22Rv1 (cell line): Measurements from ENCODE around the gene KLHL42.

Source experiments
- ZFX ChIP-seq: fragments of 450-650 bp; IDR thresholded peaks from 2 replicates; pipeline ENCODE4 v1.6.1; 2017; ENCODE audit warnings: antibody characterized with exemption, borderline replicate concordance
- TF ChIP-seq, protein P1 (sequence below): fragments of 450-650 bp; IDR thresholded peaks from 2 replicates; pipeline ENCODE4 v1.5.1; 2017; ENCODE audit warnings: mild to moderate bottlenecking

DNA sequence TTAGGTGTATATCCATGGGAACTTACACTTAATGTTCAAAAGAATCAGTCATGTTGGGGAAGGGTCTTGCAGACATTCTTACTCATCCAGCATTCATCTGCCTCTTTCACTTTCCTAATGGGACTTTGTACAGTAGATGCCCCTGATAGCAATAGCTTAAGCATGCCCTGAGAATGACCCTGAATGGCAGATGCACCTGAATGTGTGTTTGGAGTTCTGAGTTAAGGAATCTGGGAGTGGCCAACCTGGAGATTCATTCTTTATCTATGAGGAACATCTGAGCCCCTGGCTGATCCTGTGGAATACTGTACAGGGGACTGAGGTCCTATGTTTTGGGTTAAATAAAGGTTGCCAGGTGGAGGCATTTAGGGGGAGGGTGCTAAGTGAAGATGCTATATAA is 71.3 kb downstream of the KLHL42 start:
- TF ChIP-seq, protein P1, sequence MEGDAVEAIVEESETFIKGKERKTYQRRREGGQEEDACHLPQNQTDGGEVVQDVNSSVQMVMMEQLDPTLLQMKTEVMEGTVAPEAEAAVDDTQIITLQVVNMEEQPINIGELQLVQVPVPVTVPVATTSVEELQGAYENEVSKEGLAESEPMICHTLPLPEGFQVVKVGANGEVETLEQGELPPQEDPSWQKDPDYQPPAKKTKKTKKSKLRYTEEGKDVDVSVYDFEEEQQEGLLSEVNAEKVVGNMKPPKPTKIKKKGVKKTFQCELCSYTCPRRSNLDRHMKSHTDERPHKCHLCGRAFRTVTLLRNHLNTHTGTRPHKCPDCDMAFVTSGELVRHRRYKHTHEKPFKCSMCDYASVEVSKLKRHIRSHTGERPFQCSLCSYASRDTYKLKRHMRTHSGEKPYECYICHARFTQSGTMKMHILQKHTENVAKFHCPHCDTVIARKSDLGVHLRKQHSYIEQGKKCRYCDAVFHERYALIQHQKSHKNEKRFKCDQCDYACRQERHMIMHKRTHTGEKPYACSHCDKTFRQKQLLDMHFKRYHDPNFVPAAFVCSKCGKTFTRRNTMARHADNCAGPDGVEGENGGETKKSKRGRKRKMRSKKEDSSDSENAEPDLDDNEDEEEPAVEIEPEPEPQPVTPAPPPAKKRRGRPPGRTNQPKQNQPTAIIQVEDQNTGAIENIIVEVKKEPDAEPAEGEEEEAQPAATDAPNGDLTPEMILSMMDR = no peak
- no peak for TF ChIP-seq ZFX
